ENCODE results near the gene PACSIN1.

Gene PACSIN1

DNA sequence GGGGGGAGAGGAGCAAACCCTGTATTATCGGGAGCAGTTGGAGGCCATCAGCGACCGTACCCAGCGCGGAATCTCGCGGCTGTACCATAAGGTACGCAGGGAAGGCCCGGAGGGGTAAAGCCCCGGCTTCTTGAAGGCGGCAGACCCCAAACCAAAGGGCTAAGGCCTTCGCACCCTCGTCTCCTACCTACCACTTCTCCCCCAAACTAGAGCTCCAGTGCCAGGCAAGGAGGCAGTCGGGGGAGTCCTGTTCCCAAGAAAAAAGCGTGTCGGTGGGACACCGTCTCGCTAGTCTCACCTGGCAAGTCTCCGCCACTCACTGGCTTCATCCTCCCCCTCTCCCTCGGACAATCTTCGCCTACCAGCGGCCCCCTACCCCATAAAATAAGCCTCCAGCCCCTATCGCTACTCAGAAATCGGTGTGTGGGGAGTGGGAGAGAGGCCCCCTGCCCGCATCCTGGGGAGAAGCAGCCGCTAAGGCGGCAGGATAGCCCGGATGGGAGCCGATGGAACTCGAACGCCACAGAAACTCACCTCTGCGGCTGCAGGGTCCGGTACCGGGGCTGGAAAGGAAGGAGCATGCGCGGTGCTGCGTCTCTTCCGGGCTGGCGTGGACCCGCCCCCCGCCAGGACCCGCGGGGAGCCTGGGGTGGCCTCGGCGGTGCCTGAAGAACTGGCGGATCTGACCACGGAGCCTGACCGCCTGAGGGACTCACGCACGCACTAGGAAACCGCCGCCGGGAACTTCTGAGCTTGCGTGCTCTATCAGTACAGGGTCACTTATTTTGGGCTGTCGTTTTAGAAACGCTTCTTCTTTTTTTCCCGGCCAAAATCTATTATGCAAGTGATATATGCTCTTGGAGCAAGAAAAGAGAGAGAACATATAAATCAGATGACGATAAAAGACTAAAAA is 40.1 kb upstream of the PACSIN1 start, which contains the start of gene RPS10 (continued):
- TF ChIP-seq, protein P1, sequence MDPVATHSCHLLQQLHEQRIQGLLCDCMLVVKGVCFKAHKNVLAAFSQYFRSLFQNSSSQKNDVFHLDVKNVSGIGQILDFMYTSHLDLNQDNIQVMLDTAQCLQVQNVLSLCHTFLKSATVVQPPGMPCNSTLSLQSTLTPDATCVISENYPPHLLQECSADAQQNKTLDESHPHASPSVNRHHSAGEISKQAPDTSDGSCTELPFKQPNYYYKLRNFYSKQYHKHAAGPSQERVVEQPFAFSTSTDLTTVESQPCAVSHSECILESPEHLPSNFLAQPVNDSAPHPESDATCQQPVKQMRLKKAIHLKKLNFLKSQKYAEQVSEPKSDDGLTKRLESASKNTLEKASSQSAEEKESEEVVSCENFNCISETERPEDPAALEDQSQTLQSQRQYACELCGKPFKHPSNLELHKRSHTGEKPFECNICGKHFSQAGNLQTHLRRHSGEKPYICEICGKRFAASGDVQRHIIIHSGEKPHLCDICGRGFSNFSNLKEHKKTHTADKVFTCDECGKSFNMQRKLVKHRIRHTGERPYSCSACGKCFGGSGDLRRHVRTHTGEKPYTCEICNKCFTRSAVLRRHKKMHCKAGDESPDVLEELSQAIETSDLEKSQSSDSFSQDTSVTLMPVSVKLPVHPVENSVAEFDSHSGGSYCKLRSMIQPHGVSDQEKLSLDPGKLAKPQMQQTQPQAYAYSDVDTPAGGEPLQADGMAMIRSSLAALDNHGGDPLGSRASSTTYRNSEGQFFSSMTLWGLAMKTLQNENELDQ (tag by site-specific recombination; IDR thresholded peaks at IDR 0.05; ENCODE audit: low read depth), result no peak
- TF ChIP-seq ZNF394 (tag by site-specific recombination; IDR thresholded peaks at IDR 0.05; ENCODE audit: borderline replicate concordance), result peak; percentile 75
- peak; percentile 86 for TF ChIP-seq ZIC2 (tag by site-specific recombination; IDR thresholded peaks at IDR 0.05)
- TF ChIP-seq, protein P2, sequence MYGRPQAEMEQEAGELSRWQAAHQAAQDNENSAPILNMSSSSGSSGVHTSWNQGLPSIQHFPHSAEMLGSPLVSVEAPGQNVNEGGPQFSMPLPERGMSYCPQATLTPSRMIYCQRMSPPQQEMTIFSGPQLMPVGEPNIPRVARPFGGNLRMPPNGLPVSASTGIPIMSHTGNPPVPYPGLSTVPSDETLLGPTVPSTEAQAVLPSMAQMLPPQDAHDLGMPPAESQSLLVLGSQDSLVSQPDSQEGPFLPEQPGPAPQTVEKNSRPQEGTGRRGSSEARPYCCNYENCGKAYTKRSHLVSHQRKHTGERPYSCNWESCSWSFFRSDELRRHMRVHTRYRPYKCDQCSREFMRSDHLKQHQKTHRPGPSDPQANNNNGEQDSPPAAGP (tag by site-specific recombination; IDR thresholded peaks at IDR 0.05), result no peak
- TF ChIP-seq, protein P3, sequence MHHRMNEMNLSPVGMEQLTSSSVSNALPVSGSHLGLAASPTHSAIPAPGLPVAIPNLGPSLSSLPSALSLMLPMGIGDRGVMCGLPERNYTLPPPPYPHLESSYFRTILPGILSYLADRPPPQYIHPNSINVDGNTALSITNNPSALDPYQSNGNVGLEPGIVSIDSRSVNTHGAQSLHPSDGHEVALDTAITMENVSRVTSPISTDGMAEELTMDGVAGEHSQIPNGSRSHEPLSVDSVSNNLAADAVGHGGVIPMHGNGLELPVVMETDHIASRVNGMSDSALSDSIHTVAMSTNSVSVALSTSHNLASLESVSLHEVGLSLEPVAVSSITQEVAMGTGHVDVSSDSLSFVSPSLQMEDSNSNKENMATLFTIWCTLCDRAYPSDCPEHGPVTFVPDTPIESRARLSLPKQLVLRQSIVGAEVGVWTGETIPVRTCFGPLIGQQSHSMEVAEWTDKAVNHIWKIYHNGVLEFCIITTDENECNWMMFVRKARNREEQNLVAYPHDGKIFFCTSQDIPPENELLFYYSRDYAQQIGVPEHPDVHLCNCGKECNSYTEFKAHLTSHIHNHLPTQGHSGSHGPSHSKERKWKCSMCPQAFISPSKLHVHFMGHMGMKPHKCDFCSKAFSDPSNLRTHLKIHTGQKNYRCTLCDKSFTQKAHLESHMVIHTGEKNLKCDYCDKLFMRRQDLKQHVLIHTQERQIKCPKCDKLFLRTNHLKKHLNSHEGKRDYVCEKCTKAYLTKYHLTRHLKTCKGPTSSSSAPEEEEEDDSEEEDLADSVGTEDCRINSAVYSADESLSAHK (tag by site-specific recombination; IDR thresholded peaks at IDR 0.05), result peak; percentile 72
- no peak for TF ChIP-seq ZNF654 (tag by site-specific recombination; IDR thresholded peaks at IDR 0.05; ENCODE audit: low read depth)
- TF ChIP-seq SP2 (tag by site-specific recombination; IDR thresholded peaks at IDR 0.05), result peak; percentile 62
- TF ChIP-seq ZSCAN30 (tag by site-specific recombination; IDR thresholded peaks at IDR 0.05), result peak; percentile 63; the same call in 1 of the 2 replicates
- peak; percentile 81 for TF ChIP-seq ZNF2 (tag by site-specific recombination; IDR thresholded peaks at IDR 0.05)
- TF ChIP-seq ZNF366 (tag by site-specific recombination; conservative IDR thresholded peaks at IDR 0.05), result no peak
- TF ChIP-seq, protein P4, sequence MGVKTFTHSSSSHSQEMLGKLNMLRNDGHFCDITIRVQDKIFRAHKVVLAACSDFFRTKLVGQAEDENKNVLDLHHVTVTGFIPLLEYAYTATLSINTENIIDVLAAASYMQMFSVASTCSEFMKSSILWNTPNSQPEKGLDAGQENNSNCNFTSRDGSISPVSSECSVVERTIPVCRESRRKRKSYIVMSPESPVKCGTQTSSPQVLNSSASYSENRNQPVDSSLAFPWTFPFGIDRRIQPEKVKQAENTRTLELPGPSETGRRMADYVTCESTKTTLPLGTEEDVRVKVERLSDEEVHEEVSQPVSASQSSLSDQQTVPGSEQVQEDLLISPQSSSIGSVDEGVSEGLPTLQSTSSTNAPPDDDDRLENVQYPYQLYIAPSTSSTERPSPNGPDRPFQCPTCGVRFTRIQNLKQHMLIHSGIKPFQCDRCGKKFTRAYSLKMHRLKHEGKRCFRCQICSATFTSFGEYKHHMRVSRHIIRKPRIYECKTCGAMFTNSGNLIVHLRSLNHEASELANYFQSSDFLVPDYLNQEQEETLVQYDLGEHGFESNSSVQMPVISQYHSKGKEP (tag by site-specific recombination; IDR thresholded peaks at IDR 0.05), result 0 out of 2 replicates have a peak, but pooled peaks have one; percentile 14
- TF ChIP-seq SP7 (tag by site-specific recombination; IDR thresholded peaks at IDR 0.05), result peak; percentile 62
- TF ChIP-seq ZBTB7A (tag by site-specific recombination; IDR thresholded peaks at IDR 0.05; ENCODE audit: low read depth), result no peak
- TF ChIP-seq, protein P5, sequence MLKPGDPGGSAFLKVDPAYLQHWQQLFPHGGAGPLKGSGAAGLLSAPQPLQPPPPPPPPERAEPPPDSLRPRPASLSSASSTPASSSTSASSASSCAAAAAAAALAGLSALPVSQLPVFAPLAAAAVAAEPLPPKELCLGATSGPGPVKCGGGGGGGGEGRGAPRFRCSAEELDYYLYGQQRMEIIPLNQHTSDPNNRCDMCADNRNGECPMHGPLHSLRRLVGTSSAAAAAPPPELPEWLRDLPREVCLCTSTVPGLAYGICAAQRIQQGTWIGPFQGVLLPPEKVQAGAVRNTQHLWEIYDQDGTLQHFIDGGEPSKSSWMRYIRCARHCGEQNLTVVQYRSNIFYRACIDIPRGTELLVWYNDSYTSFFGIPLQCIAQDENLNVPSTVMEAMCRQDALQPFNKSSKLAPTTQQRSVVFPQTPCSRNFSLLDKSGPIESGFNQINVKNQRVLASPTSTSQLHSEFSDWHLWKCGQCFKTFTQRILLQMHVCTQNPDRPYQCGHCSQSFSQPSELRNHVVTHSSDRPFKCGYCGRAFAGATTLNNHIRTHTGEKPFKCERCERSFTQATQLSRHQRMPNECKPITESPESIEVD (tag by site-specific recombination; IDR thresholded peaks at IDR 0.05), result peak; percentile 60
- peak; percentile 4; the same call in 1 of the 2 replicates for TF ChIP-seq ZNF426 (tag by site-specific recombination; IDR thresholded peaks at IDR 0.05)
- TF ChIP-seq, protein P6, sequence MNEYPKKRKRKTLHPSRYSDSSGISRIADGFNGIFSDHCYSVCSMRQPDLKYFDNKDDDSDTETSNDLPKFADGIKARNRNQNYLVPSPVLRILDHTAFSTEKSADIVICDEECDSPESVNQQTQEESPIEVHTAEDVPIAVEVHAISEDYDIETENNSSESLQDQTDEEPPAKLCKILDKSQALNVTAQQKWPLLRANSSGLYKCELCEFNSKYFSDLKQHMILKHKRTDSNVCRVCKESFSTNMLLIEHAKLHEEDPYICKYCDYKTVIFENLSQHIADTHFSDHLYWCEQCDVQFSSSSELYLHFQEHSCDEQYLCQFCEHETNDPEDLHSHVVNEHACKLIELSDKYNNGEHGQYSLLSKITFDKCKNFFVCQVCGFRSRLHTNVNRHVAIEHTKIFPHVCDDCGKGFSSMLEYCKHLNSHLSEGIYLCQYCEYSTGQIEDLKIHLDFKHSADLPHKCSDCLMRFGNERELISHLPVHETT (tag by site-specific recombination; IDR thresholded peaks at IDR 0.05), result peak; percentile 20; the same call in 1 of the 2 replicates
- TF ChIP-seq ZNF549 (tag by site-specific recombination; IDR thresholded peaks at IDR 0.05), result no peak
- TF ChIP-seq ZNF391 (tag by site-specific recombination; IDR thresholded peaks at IDR 0.05; ENCODE audit: borderline replicate concordance, low read depth), result peak; percentile 60; the same call in 1 of the 2 replicates
- no peak for TF ChIP-seq RBAK (tag by site-specific recombination; IDR thresholded peaks at IDR 0.05)
- TF ChIP-seq, protein P7, sequence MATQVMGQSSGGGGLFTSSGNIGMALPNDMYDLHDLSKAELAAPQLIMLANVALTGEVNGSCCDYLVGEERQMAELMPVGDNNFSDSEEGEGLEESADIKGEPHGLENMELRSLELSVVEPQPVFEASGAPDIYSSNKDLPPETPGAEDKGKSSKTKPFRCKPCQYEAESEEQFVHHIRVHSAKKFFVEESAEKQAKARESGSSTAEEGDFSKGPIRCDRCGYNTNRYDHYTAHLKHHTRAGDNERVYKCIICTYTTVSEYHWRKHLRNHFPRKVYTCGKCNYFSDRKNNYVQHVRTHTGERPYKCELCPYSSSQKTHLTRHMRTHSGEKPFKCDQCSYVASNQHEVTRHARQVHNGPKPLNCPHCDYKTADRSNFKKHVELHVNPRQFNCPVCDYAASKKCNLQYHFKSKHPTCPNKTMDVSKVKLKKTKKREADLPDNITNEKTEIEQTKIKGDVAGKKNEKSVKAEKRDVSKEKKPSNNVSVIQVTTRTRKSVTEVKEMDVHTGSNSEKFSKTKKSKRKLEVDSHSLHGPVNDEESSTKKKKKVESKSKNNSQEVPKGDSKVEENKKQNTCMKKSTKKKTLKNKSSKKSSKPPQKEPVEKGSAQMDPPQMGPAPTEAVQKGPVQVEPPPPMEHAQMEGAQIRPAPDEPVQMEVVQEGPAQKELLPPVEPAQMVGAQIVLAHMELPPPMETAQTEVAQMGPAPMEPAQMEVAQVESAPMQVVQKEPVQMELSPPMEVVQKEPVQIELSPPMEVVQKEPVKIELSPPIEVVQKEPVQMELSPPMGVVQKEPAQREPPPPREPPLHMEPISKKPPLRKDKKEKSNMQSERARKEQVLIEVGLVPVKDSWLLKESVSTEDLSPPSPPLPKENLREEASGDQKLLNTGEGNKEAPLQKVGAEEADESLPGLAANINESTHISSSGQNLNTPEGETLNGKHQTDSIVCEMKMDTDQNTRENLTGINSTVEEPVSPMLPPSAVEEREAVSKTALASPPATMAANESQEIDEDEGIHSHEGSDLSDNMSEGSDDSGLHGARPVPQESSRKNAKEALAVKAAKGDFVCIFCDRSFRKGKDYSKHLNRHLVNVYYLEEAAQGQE (tag by site-specific recombination; IDR thresholded peaks at IDR 0.05), result peak; percentile 26; the same call in 1 of the 2 replicates
- no peak for TF ChIP-seq ZFP69B (tag by site-specific recombination; IDR thresholded peaks at IDR 0.05)
- TF ChIP-seq ZBTB21 (tag by site-specific recombination; IDR thresholded peaks at IDR 0.05), result peak; percentile 12; the same call in 1 of the 2 replicates
- TF ChIP-seq, protein P8, sequence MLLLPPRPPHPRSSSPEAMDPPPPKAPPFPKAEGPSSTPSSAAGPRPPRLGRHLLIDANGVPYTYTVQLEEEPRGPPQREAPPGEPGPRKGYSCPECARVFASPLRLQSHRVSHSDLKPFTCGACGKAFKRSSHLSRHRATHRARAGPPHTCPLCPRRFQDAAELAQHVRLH (tag by site-specific recombination; IDR thresholded peaks at IDR 0.05), result no peak

All from HEK293 (cell line).